HepG2 (cell line): ENCODE results near the gene CLEC16A. TPM values are rescaled to one million over a fixed set of nuclear protein-coding genes. Genes with fewer than 3 reads are reported as not detected.

Source experiments
- HDAC1 ChIP-seq: sonication (generic); formaldehyde crosslinking; IDR thresholded peaks from 2 replicates; pipeline ENCODE4 v1.5.1; 2020; ENCODE audit warnings: mild to moderate bottlenecking, missing genetic modification reagents
- HDAC2 ChIP-seq: sonication (generic); formaldehyde crosslinking; IDR thresholded peaks from 2 replicates; pipeline ENCODE4 v1.4.0; 2020; ENCODE audit warnings: missing genetic modification reagents
- HMG20A ChIP-seq: IDR thresholded peaks from 2 replicates; pipeline ENCODE4 v1.6.1; 2016; ENCODE audit warnings: borderline replicate concordance
- KDM2A ChIP-seq: sonication (generic); formaldehyde crosslinking; IDR thresholded peaks from 2 replicates; pipeline ENCODE4 v1.4.0; 2020; ENCODE audit warnings: low read depth, missing genetic modification reagents, borderline replicate concordance
- KLF12 ChIP-seq: sonication (generic); formaldehyde crosslinking; IDR thresholded peaks from 2 replicates; pipeline ENCODE4 v1.4.0; 2020; ENCODE audit warnings: missing genetic modification reagents, borderline replicate concordance
- NFIC ChIP-seq: IDR thresholded peaks from 2 replicates; pipeline ENCODE4 v1.6.1; 2012; ENCODE audit warnings: mild to moderate bottlenecking, low read length, inconsistent platforms
- PPARG ChIP-seq: conservative IDR thresholded peaks from 2 replicates; pipeline ENCODE4 v1.6.1; 2016; ENCODE audit warnings: missing biosample characterization, missing genetic modification reagents
- RXRB ChIP-seq: IDR thresholded peaks from 2 replicates; pipeline ENCODE4 v1.6.1; 2016; ENCODE audit warnings: borderline replicate concordance, missing genetic modification reagents, missing compliant biosample characterization
- THAP7 ChIP-seq: sonication (generic); formaldehyde crosslinking; IDR thresholded peaks from 2 replicates; pipeline ENCODE4 v1.8.1; 2023; ENCODE audit warnings: mild to moderate bottlenecking, missing genetic modification reagents
- THAP9 ChIP-seq: sonication (generic); formaldehyde crosslinking; IDR thresholded peaks from 2 replicates; pipeline ENCODE4; 2020; ENCODE audit warnings: missing genetic modification reagents, mild to moderate bottlenecking, borderline replicate concordance
- ZMYM3 ChIP-seq: sonication (generic); formaldehyde crosslinking; IDR thresholded peaks from 2 replicates; pipeline ENCODE4 v1.5.1; 2020; ENCODE audit warnings: mild to moderate bottlenecking, missing genetic modification reagents
- ZNF143 ChIP-seq: sonication (generic); formaldehyde crosslinking; IDR thresholded peaks from 2 replicates; pipeline ENCODE4 v1.4.0; 2020; ENCODE audit warnings: missing genetic modification reagents
- ZNF326 ChIP-seq: sonication (generic); formaldehyde crosslinking; IDR thresholded peaks from 2 replicates; pipeline ENCODE4 v1.4.0; 2020; ENCODE audit warnings: missing genetic modification reagents, borderline replicate concordance
- ZNF572 ChIP-seq: sonication (generic); formaldehyde crosslinking; IDR thresholded peaks from 2 replicates; pipeline ENCODE4 v1.5.1; 2020; ENCODE audit warnings: mild to moderate bottlenecking, missing genetic modification reagents
- ZNF607 ChIP-seq: sonication (generic); formaldehyde crosslinking; IDR thresholded peaks from 2 replicates; pipeline ENCODE4 v1.5.1; 2020; ENCODE audit warnings: missing genetic modification reagents, mild to moderate bottlenecking, borderline replicate concordance
- ZNF619 ChIP-seq: sonication (generic); formaldehyde crosslinking; IDR thresholded peaks from 2 replicates; pipeline ENCODE4 v1.4.0; 2020; ENCODE audit warnings: mild to moderate bottlenecking, missing genetic modification reagents
- ZNF629 ChIP-seq: sonication (generic); formaldehyde crosslinking; conservative IDR thresholded peaks from 2 replicates; pipeline ENCODE4 v1.5.0; 2020; ENCODE audit warnings: missing genetic modification reagents
- ZNF891 ChIP-seq: sonication (generic); formaldehyde crosslinking; IDR thresholded peaks from 2 replicates; pipeline ENCODE4 v1.5.0; 2020; ENCODE audit warnings: mild to moderate bottlenecking, missing genetic modification reagents
- ZSCAN9 ChIP-seq: IDR thresholded peaks from 2 replicates; pipeline ENCODE4 v1.6.1; 2016; ENCODE audit warnings: borderline replicate concordance
- polyA plus RNA-seq, 8 experiments: library from polyadenylated mRNA; depleted of rRNA in 3 of 8; stranded (reverse) in 7 of 8; unstranded in 1 of 8; fragments of >200 nt; fragmentation: Illumina TruSeq in 4 of 8; extraction: Trizol in 4 of 8; gene quantifications; 2 replicates each; pipeline versions ENCODE4 v1.2.1 to v1.2.3, GENCODE V29; 2011 to 2016; ENCODE audit warnings: low read depth in 4 of 8, missing spikeins in 1 of 8, mixed read lengths in 1 of 8; ENCODE audit not compliant: insufficient read depth in 1 of 8
- total RNA-seq, 5 experiments: library from RNA; depleted of rRNA; stranded (reverse); fragments of >200 nt; fragmentation: Illumina TruSeq; extraction: Trizol; gene quantifications; 2 replicates each; pipeline ENCODE4 v1.2.3, GENCODE V29; 2016; ENCODE audit warnings: low read depth in 1 of 5
- TF ChIP-seq, protein P1 (sequence below): IDR thresholded peaks from 2 replicates; pipeline ENCODE4 v1.6.1; 2016; ENCODE audit warnings: control low read depth
- TF ChIP-seq, protein P2 (sequence below): sonication (generic); formaldehyde crosslinking; IDR thresholded peaks from 2 replicates; pipeline ENCODE4 v1.4.0; 2020; ENCODE audit warnings: missing genetic modification reagents
- TF ChIP-seq, protein P3 (sequence below): sonication (generic); IDR thresholded peaks from 2 replicates; pipeline ENCODE4 v1.6.1; 2016; ENCODE audit warnings: low read depth, borderline replicate concordance

CLEC16A gene
- total and polyA plus RNA-seq, 2 of the 13 experiments (the other 11 are each of a cell fraction or from before 2014, with no cell fraction given): 8.5 to 10.3 TPM

DNA sequence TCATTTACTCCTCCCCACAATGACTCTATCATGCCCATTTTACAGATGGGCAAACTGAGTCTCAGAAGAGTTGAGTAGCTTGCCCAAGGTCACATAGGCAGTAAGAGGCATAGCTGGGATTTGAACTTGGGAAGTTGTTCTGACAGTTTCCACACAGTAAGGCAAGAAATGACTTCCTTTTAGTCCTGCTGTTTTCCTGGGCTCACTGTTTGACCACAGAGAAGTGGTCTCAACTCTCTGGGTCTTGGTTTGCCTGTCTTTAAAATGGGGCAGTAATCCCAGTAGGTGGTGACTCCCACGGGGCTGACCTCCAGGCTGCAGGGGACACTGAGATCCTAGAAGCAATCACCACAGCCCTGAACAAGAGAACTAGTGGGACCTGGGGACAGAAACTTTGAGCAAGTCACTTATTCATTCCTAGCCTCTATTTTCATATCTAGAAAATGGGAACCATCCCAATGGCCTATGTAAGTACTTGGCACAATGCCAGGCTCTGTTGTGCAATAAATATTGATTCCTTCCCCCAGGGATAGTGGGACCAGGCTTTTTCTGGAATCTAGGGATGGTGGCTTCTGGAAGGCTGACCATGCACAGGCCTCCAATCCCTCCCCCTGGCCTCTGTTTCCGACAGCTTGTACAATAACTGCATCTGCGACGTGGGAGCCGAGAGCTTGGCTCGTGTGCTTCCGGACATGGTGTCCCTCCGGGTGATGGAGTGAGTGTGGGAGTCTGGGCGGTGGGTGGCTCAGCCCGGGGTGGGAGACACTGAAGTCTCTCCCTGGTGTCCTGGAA, 22.6 kb upstream of the CLEC16A start (continued):
- peak; percentile 93 for TF ChIP-seq ZMYM3
- 0 out of 2 replicates have a peak, but pooled peaks have one; percentile 17 for TF ChIP-seq HMG20A
- TF ChIP-seq KLF12: no peak
- TF ChIP-seq ZSCAN9 (CRISPR knock-in tag): no peak
- TF ChIP-seq, protein P1, sequence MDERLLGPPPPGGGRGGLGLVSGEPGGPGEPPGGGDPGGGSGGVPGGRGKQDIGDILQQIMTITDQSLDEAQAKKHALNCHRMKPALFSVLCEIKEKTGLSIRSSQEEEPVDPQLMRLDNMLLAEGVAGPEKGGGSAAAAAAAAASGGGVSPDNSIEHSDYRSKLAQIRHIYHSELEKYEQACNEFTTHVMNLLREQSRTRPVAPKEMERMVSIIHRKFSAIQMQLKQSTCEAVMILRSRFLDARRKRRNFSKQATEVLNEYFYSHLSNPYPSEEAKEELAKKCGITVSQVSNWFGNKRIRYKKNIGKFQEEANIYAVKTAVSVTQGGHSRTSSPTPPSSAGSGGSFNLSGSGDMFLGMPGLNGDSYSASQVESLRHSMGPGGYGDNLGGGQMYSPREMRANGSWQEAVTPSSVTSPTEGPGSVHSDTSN: 0 out of 2 replicates have a peak, but pooled peaks have one; percentile 12
- 0 out of 2 replicates have a peak, but pooled peaks have one; percentile 15 for TF ChIP-seq RXRB (CRISPR knock-in tag)
- 0 out of 2 replicates have a peak, but pooled peaks have one; percentile 27 for TF ChIP-seq ZNF619 (CRISPR knock-in tag)
- TF ChIP-seq THAP9 (CRISPR knock-in tag): peak; percentile 51; the same call in 1 of the 2 replicates
- TF ChIP-seq PPARG (CRISPR knock-in tag): peak; percentile 93
- TF ChIP-seq ZNF629: peak; percentile 92
- TF ChIP-seq ZNF607 (CRISPR knock-in tag): peak; percentile 67; the same call in 1 of the 2 replicates
- TF ChIP-seq HDAC1 (CRISPR knock-in tag): peak; percentile 45; the same call in 1 of the 2 replicates
- TF ChIP-seq THAP7: 0 out of 2 replicates have a peak, but pooled peaks have one; percentile 7
- peak; percentile 82; the same call in 1 of the 2 replicates for TF ChIP-seq ZNF572 (CRISPR knock-in tag)
- TF ChIP-seq, protein P2, sequence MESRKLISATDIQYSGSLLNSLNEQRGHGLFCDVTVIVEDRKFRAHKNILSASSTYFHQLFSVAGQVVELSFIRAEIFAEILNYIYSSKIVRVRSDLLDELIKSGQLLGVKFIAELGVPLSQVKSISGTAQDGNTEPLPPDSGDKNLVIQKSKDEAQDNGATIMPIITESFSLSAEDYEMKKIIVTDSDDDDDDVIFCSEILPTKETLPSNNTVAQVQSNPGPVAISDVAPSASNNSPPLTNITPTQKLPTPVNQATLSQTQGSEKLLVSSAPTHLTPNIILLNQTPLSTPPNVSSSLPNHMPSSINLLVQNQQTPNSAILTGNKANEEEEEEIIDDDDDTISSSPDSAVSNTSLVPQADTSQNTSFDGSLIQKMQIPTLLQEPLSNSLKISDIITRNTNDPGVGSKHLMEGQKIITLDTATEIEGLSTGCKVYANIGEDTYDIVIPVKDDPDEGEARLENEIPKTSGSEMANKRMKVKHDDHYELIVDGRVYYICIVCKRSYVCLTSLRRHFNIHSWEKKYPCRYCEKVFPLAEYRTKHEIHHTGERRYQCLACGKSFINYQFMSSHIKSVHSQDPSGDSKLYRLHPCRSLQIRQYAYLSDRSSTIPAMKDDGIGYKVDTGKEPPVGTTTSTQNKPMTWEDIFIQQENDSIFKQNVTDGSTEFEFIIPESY (CRISPR knock-in tag): no peak
- peak; percentile 37; the same call in 1 of the 2 replicates for TF ChIP-seq KDM2A (CRISPR knock-in tag)
- TF ChIP-seq HDAC2 (CRISPR knock-in tag): peak; percentile 10; the same call in 1 of the 2 replicates
- no peak for TF ChIP-seq ZNF326 (CRISPR knock-in tag)
- TF ChIP-seq, protein P3, sequence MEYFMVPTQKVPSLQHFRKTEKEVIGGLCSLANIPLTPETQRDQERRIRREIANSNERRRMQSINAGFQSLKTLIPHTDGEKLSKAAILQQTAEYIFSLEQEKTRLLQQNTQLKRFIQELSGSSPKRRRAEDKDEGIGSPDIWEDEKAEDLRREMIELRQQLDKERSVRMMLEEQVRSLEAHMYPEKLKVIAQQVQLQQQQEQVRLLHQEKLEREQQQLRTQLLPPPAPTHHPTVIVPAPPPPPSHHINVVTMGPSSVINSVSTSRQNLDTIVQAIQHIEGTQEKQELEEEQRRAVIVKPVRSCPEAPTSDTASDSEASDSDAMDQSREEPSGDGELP: no peak
- TF ChIP-seq ZNF891 (CRISPR knock-in tag): peak; percentile 60; the same call in 1 of the 2 replicates
- peak; percentile 68; the same call in 1 of the 2 replicates for TF ChIP-seq NFIC
- TF ChIP-seq ZNF143 (CRISPR knock-in tag): 0 out of 2 replicates have a peak, but pooled peaks have one; percentile 29
